K562 (cell line): ENCODE results near the gene DAGLB. TPM values are rescaled to one million over a fixed set of nuclear protein-coding genes. Genes with fewer than 3 reads are reported as not detected.

ENCODE experiments used
- MXI1 ChIP-seq: IDR thresholded peaks from 2 replicates; pipeline ENCODE4 v1.6.1; 2011; ENCODE audit warnings: low read depth, mild to moderate bottlenecking, improper control_type of control experiment, low read length
- MYBL2 ChIP-seq, 2 experiments: fragments of 450-650 bp in 1 of 2; sonication (generic) in 1 of 2; formaldehyde crosslinking in 1 of 2; IDR thresholded peaks; 2 replicates each; pipeline versions ENCODE4 v1.6.1 to v1.8.1; 2017 to 2022; ENCODE audit warnings: borderline replicate concordance in 1 of 2, inconsistent platforms in 1 of 2, low read depth in 1 of 2, mild to moderate bottlenecking in 1 of 2, missing genetic modification reagents in 1 of 2, moderate library complexity in 1 of 2
- NCOA1 ChIP-seq: fragments of 450-650 bp; IDR thresholded peaks from 2 replicates; pipeline ENCODE4 v1.6.1; 2016; ENCODE audit warnings: low read depth
- RCOR1 ChIP-seq, 2 experiments: IDR thresholded peaks; 2 replicates each; pipeline ENCODE4 v1.6.1; 2012; ENCODE audit warnings: low read depth in 2 of 2, low read length in 2 of 2, borderline replicate concordance in 1 of 2, improper control_type of control experiment in 1 of 2
- XRCC3 ChIP-seq: fragments of 450-650 bp; IDR thresholded peaks from 2 replicates; pipeline ENCODE4 v1.6.1; 2017; ENCODE audit warnings: mild to moderate bottlenecking, moderate library complexity
- ZNF431 ChIP-seq: sonication (generic); formaldehyde crosslinking; IDR thresholded peaks from 2 replicates; pipeline ENCODE4 v1.8.0; 2022; ENCODE audit warnings: mild to moderate bottlenecking, missing genetic modification reagents
- polyA plus RNA-seq, 8 experiments: library from polyadenylated mRNA; depleted of rRNA in 4 of 8; stranded (reverse) in 5 of 8; unstranded in 3 of 8; fragments of >200 nt; fragmentation: Nextera tagmentation in 2 of 8; fragmentation: Illumina TruSeq in 1 of 8; extraction: Ambion mirVana in 2 of 8; extraction: Trizol in 1 of 8; gene quantifications; 2 replicates each; pipeline versions ENCODE4 v1.2.1 to v1.2.3, GENCODE V29; 2011 to 2014; ENCODE audit warnings: inconsistent platforms in 1 of 8, missing spikeins in 1 of 8
- total RNA-seq, 7 experiments: library from RNA; depleted of rRNA in 6 of 7; stranded (reverse); fragments of >200 nt in 6 of 7; fragmentation: Illumina TruSeq in 2 of 7; extraction: Trizol in 2 of 7; gene quantifications; 2 replicates each; pipeline versions ENCODE4 v1.2.1 to v1.2.3, GENCODE V29; 2011 to 2021; ENCODE audit warnings: low replicate concordance in 1 of 7
- TF ChIP-seq, protein P1 (sequence below), 2 experiments: fragments of 450-650 bp in 1 of 2; sonication (generic) in 1 of 2; formaldehyde crosslinking in 1 of 2; IDR thresholded peaks; 2 replicates each; pipeline versions ENCODE4 v1.7.1 to v1.9.0; 2016 to 2022; ENCODE audit warnings: inconsistent platforms in 1 of 2, mild to moderate bottlenecking in 1 of 2, missing genetic modification reagents in 1 of 2
- TF ChIP-seq, protein P2 (sequence below), 2 experiments: fragments of 450-650 bp; IDR thresholded peaks; 2 replicates each; pipeline ENCODE4 v1.6.1; 2016

The DAGLB gene
- total and polyA plus RNA-seq, 9 of the 15 experiments (the other 6 are each of a cell fraction or from before 2014, with no cell fraction given), result 0.92 to 16.4 (median 9.3) TPM

DNA sequence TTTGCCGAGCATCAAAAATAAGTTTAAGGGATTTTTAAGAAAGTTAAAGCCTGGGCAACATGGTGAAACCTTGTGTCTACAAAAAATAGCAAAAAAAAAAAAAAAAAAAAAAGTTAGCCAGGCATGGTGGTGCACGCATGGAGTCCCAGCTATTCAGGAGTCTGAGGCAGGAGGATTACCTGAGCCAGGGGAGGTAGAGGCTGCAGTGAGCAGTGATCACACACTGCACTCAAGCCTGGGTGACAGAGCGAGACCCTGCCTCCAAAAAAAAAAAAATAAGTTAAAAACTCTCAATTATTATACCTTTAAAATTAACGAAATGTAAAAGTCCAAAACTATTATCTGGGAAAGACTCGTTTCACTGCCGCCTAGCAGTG lies 35.0 kb upstream of the DAGLB start (continued):
- TF ChIP-seq, protein P1, sequence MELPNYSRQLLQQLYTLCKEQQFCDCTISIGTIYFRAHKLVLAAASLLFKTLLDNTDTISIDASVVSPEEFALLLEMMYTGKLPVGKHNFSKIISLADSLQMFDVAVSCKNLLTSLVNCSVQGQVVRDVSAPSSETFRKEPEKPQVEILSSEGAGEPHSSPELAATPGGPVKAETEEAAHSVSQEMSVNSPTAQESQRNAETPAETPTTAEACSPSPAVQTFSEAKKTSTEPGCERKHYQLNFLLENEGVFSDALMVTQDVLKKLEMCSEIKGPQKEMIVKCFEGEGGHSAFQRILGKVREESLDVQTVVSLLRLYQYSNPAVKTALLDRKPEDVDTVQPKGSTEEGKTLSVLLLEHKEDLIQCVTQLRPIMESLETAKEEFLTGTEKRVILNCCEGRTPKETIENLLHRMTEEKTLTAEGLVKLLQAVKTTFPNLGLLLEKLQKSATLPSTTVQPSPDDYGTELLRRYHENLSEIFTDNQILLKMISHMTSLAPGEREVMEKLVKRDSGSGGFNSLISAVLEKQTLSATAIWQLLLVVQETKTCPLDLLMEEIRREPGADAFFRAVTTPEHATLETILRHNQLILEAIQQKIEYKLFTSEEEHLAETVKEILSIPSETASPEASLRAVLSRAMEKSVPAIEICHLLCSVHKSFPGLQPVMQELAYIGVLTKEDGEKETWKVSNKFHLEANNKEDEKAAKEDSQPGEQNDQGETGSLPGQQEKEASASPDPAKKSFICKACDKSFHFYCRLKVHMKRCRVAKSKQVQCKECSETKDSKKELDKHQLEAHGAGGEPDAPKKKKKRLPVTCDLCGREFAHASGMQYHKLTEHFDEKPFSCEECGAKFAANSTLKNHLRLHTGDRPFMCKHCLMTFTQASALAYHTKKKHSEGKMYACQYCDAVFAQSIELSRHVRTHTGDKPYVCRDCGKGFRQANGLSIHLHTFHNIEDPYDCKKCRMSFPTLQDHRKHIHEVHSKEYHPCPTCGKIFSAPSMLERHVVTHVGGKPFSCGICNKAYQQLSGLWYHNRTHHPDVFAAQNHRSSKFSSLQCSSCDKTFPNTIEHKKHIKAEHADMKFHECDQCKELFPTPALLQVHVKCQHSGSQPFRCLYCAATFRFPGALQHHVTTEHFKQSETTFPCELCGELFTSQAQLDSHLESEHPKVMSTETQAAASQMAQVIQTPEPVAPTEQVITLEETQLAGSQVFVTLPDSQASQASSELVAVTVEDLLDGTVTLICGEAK (IDR thresholded peaks at IDR 0.05), result peak; percentile 51; the same call in 1 of the 2 replicates
- TF ChIP-seq, protein P1 (CRISPR knock-in tag; IDR thresholded peaks at IDR 0.05), result no peak
- no peak for TF ChIP-seq MYBL2 (IDR thresholded peaks at IDR 0.05; ENCODE audit: low read depth)
- TF ChIP-seq MYBL2 (CRISPR knock-in tag; IDR thresholded peaks at IDR 0.05; ENCODE audit: borderline replicate concordance), result no peak
- no peak for TF ChIP-seq RCOR1 (IDR thresholded peaks at IDR 0.05; ENCODE audit: borderline replicate concordance in 1 of 2, low read depth in 2 of 2, low read length in 2 of 2)
- TF ChIP-seq, protein P2, sequence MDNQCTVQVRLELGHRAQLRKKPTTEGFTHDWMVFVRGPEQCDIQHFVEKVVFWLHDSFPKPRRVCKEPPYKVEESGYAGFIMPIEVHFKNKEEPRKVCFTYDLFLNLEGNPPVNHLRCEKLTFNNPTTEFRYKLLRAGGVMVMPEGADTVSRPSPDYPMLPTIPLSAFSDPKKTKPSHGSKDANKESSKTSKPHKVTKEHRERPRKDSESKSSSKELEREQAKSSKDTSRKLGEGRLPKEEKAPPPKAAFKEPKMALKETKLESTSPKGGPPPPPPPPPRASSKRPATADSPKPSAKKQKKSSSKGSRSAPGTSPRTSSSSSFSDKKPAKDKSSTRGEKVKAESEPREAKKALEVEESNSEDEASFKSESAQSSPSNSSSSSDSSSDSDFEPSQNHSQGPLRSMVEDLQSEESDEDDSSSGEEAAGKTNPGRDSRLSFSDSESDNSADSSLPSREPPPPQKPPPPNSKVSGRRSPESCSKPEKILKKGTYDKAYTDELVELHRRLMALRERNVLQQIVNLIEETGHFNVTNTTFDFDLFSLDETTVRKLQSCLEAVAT (IDR thresholded peaks at IDR 0.05), result 0 out of 4 replicates have a peak, but pooled peaks of 1 of the 2 experiments have one; percentile 33
- TF ChIP-seq XRCC3, result no peak
- TF ChIP-seq NCOA1, result no peak
- TF ChIP-seq ZNF431 (CRISPR knock-in tag), result no peak
- 0 out of 2 replicates have a peak, but pooled peaks have one; percentile 24 for TF ChIP-seq MXI1
